GM21528 (cell line): ENCODE data around the gene TMEM18.
"Not testable (repeated sequence)": the region's sequence is repeated elsewhere in the genome, so short reads cannot be mapped to it uniquely, and the experiment has no call there.

ENCODE experiments used
- ATAC-seq: cut with Tn5 transposase; IDR thresholded peaks from one replicate; pipeline ENCODE4 v1.9.1; 2021; ENCODE audit warnings: mild to moderate bottlenecking, moderate library complexity; ENCODE audit not compliant: unreplicated experiment, low FRiP score

TMEM18 gene

GRCh38 chr2:677056-677958, at the start of gene TMEM18:
Gene TMEM18 (minus strand): TSS chr2:677406. CDS start chr2:677345, 61 bp downstream.
- peak; percentile 69 for ATAC-seq

- ATAC-seq: peak; percentile 58
Observed at GRCh38 chr2:726169-726568, 49.0 kb upstream of the TMEM18 start.

- no peak for ATAC-seq
Observed at GRCh38 chr2:725468-725867, 48.3 kb upstream of the TMEM18 start.

GRCh38 chr2:723761-724160, 46.6 kb upstream of the TMEM18 start:
- no peak for ATAC-seq

GRCh38 chr2:720842-721241, 43.6 kb upstream of the TMEM18 start:
- no peak for ATAC-seq

GRCh38 chr2:719734-720133, 42.5 kb upstream of the TMEM18 start:
- ATAC-seq: no peak

- ATAC-seq: no peak
Observed at GRCh38 chr2:719191-719590, 42.0 kb upstream of the TMEM18 start.

- no peak for ATAC-seq
Observed at GRCh38 chr2:717661-718060, 40.5 kb upstream of the TMEM18 start.

GRCh38 chr2:715854-716560, 38.8 kb upstream of the TMEM18 start:
- ATAC-seq: no peak

GRCh38 chr2:715038-715437, 37.8 kb upstream of the TMEM18 start:
- no peak for ATAC-seq

- peak; percentile 95 for ATAC-seq
Observed at GRCh38 chr2:714005-714741, 37.0 kb upstream of the TMEM18 start.

- no peak for ATAC-seq
Observed at GRCh38 chr2:710867-711665, 33.9 kb upstream of the TMEM18 start.

GRCh38 chr2:709138-709765, 32.0 kb upstream of the TMEM18 start:
- no peak for ATAC-seq

GRCh38 chr2:708667-709066, 31.5 kb upstream of the TMEM18 start:
- ATAC-seq: no peak

GRCh38 chr2:705971-706511, 28.8 kb upstream of the TMEM18 start:
- peak; percentile 94 for ATAC-seq

GRCh38 chr2:702765-703164, 25.6 kb upstream of the TMEM18 start:
- not testable (repeated sequence) for ATAC-seq

- ATAC-seq: no peak
Observed at GRCh38 chr2:696999-697627, 19.9 kb upstream of the TMEM18 start.

GRCh38 chr2:696463-696862, 19.3 kb upstream of the TMEM18 start:
- peak; percentile 89 for ATAC-seq

- ATAC-seq: no peak
Observed at GRCh38 chr2:694906-695510, 17.8 kb upstream of the TMEM18 start.
